Tibial nerve (tissue), 4 donors: ENCODE results near the gene TBX5. TPM values are rescaled to one million over a fixed set of nuclear protein-coding genes. Genes with fewer than 3 reads are reported as not detected.

Experiments
- DNase-seq, 2 donors: peaks; one replicate each; pipeline ENCODE4 v3.0.0-alpha.2; 2019; ENCODE audit warnings: low spot score in 2 of 2
- H3K27ac ChIP-seq, 4 donors: fragments of 200-600 bp; sonication (generic) in 3 of 4; one replicate each; pipeline ENCODE4 v1.5.1; 2017 to 2019; ENCODE audit warnings: mild to moderate bottlenecking in 1 of 4
- H3K27me3 ChIP-seq, 2 donors: fragments of 200-600 bp; sonication (generic) in 1 of 2; one replicate each; pipeline versions ENCODE4 v1.5.1 to v1.6.0; 2017 to 2019
- H3K36me3 ChIP-seq, 3 donors: fragments of 200-600 bp; sonication (generic); one replicate each; pipeline ENCODE4 v1.5.1; 2018 to 2019
- H3K4me1 ChIP-seq, 4 donors: fragments of 200-600 bp; sonication (generic) in 3 of 4; one replicate each; pipeline ENCODE4 v1.5.1; 2017 to 2019
- H3K4me3 ChIP-seq, 4 donors: fragments of 200-600 bp; sonication (generic) in 3 of 4; one replicate each; pipeline ENCODE4 v1.5.1; 2017 to 2019; ENCODE audit warnings: mild to moderate bottlenecking in 1 of 4, moderate library complexity in 1 of 4
- H3K9me3 ChIP-seq, 4 donors: fragments of 200-600 bp; sonication (generic) in 3 of 4; one replicate each; pipeline ENCODE4 v1.5.1; 2017 to 2019
- CTCF ChIP-seq, 5 experiments: fragments of 200-600 bp in 3 of 5; fragments of 450-650 bp in 2 of 5; sonication (generic) in 3 of 5; IDR thresholded peaks; one replicate each; pipeline ENCODE4 v1.5.1; 2016 to 2019; ENCODE audit warnings: antibody characterized with exemption in 5 of 5, mild to moderate bottlenecking in 3 of 5, moderate library complexity in 2 of 5
- EP300 ChIP-seq, 2 donors: sonication (generic); formaldehyde crosslinking; IDR thresholded peaks; one replicate each; pipeline ENCODE4 v1.6.1; 2017; ENCODE audit warnings: antibody characterized with exemption in 2 of 2, mild to moderate bottlenecking in 1 of 2
- POLR2A ChIP-seq, 2 donors: fragments of 450-650 bp; IDR thresholded peaks; one replicate each; pipeline ENCODE4 v1.6.1; 2017; ENCODE audit warnings: antibody characterized with exemption in 2 of 2, mild to moderate bottlenecking in 2 of 2, moderate library complexity in 2 of 2
- WGBS, 2 donors: methylation state at CpG; one replicate each; pipeline ENCODE4 v1.1.5; 2018; 5-methylcytosine and 5-hydroxymethylcytosine counted together
- total RNA-seq, 4 donors: library from RNA; depleted of rRNA; stranded (reverse); fragments of >200 nt; gene quantifications; one replicate each; pipeline ENCODE4 v1.1.0, GENCODE V29; 2016

The TBX5 gene
- total RNA-seq, 4 donors from 2014 or later = not detected

DNA sequence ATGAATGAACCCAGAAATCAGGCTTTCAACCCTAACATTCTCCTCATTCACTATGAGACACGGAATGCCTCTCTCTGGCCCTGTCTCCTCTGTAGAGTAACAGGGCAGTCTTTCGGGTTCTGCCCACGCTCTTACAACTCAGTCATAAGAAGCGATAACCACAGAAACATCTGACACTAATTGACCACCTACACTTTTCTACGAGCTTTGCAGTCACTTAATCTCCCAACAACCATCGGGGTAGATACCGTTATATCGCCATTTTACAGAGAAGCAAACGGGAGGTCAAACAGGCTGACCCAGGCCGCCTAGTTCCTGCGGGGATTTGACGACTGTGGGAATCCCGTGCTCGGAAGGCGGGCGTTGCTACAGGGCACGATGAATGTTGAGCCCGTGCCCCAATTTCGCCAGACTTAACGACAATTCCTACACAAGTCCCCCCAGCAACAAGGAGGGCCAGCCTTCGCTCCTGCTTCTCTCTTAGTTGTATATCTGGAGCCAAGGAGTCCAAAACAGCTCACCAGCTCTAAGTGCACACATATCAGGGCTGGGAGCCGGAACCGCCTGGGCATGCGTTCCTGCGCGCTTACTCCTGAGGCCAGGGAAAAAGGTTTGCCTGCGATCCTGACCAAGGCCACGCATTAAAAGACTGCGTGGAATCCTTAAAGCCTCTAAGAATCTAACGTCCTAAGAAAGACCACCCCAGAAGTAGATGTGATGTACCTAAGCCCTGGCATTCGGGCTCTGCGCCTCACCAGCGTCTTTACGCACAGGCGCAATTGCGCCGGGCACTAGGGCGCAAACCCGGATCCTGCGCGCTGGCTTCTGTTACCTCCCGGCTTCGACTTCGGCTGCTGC is 38.7 kb upstream of the TBX5 start:
- peaks cover 0 to 99% of the 10 kb centered on the region in 2 donors for H3K27me3 ChIP-seq
- no peaks in the 10 kb centered on the region for H3K9me3 ChIP-seq
- H3K4me3 ChIP-seq = no peak overlapping the region
- H3K36me3 ChIP-seq = no peaks in the 10 kb centered on the region
- TF ChIP-seq CTCF (IDR thresholded peaks at IDR 0.05) (no peak), EP300 (IDR thresholded peaks at IDR 0.05) (no peak), POLR2A (IDR thresholded peaks at IDR 0.05) (no peak)
- no peak for DNase-seq
- H3K4me1 ChIP-seq = peaks cover 0 to 16% (median 0%) of the 10 kb centered on the region in 4 donors
- 2 to 3% methylated on average over 44 of the region's 44 CpGs for WGBS, 2 donors
- H3K27ac ChIP-seq = no peak overlapping the region

GRCh38 chr12:114443607-114444421 is 37.9 kb upstream of the TBX5 start:
- peaks cover 0 to 98% of the 10 kb centered on the region in 2 donors for H3K27me3 ChIP-seq
- no peak for DNase-seq
- WGBS, 2 donors = 2 to 3% methylated on average over 52 to 53 of the region's 53 CpGs

DNA sequence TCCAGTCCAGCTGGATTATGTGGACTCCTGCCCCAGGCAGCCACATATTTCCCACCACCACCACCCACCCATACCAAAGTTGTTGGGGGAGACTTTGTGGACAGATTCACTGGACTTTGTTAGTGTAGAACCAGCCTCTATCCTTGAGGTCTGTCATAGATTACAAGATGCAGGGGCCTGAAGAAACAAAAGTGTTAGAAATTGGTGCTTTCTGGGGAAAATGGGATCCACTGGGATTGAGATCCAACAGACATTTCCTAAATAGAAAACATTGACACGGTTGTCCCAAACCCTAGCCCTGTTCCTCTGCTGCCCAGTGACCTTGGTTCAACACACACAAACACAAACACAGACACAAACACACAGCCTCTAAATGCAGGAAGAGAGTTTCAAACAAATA is 36.6 kb upstream of the TBX5 start:
- no peak for DNase-seq
- H3K27ac ChIP-seq = no peak overlapping the region
- H3K36me3 ChIP-seq = no peaks in the 10 kb centered on the region
- TF ChIP-seq POLR2A (IDR thresholded peaks at IDR 0.05) (no peak), CTCF (IDR thresholded peaks at IDR 0.05) (no peak), EP300 (IDR thresholded peaks at IDR 0.05) (no peak)
- H3K4me1 ChIP-seq = peaks cover 0 to 17% (median 0%) of the 10 kb centered on the region in 4 donors
- WGBS, 2 donors = 0 to 5% methylated on average over 1 of the region's 1 CpG
- peaks cover 0 to 96% of the 10 kb centered on the region in 2 donors for H3K27me3 ChIP-seq
- H3K4me3 ChIP-seq = no peak overlapping the region
- H3K9me3 ChIP-seq = no peaks in the 10 kb centered on the region

More at GRCh38 chr12:114443607-114444421, 37.9 kb upstream of the TBX5 start:
- no peak overlapping the region for H3K4me3 ChIP-seq
- peaks cover 0 to 20% (median 0%) of the 10 kb centered on the region in 4 donors for H3K4me1 ChIP-seq
- no peaks in the 10 kb centered on the region for H3K36me3 ChIP-seq
- no peaks in the 10 kb centered on the region for H3K9me3 ChIP-seq
- H3K27ac ChIP-seq = no peak overlapping the region
- TF ChIP-seq CTCF (IDR thresholded peaks at IDR 0.05) (no peak), POLR2A (IDR thresholded peaks at IDR 0.05) (no peak), EP300 (IDR thresholded peaks at IDR 0.05) (no peak)

GRCh38 chr12:114441545-114441944 is 35.6 kb upstream of the TBX5 start:
- no peak overlapping the region for H3K27ac ChIP-seq
- no peak overlapping the region for H3K4me3 ChIP-seq
- peaks cover 0 to 12% (median 0%) of the 10 kb centered on the region in 4 donors for H3K4me1 ChIP-seq
- TF ChIP-seq CTCF (IDR thresholded peaks at IDR 0.05) (no peak), EP300 (IDR thresholded peaks at IDR 0.05) (no peak), POLR2A (IDR thresholded peaks at IDR 0.05) (no peak)
- 4 to 8% methylated on average over 6 of the region's 6 CpGs for WGBS, 2 donors
- peaks cover 0 to 5% (median 0%) of the 10 kb centered on the region in 4 donors for H3K9me3 ChIP-seq
- DNase-seq = no peak
- H3K36me3 ChIP-seq = no peaks in the 10 kb centered on the region
- peaks cover 0 to 87% of the 10 kb centered on the region in 2 donors for H3K27me3 ChIP-seq
